Prostate gland (tissue), 2 donors: Measurements from ENCODE around the gene SELENOH. TPM values are rescaled to one million over a fixed set of nuclear protein-coding genes. Genes with fewer than 3 reads are reported as not detected.

Experiments used
- DNase-seq: peaks from one replicate; pipeline ENCODE4 v3.0.0-alpha.2; 2019; ENCODE audit warnings: low spot score
- H3K27ac ChIP-seq, 2 donors: fragments of 200-600 bp; sonication (generic); 2 replicates each; pipeline ENCODE4 v1.5.1; 2017 to 2019
- H3K27me3 ChIP-seq: fragments of 200-600 bp; sonication (generic); replicated peaks from 2 replicates; pipeline ENCODE4 v1.5.1; 2019; ENCODE audit not compliant: insufficient read depth
- H3K36me3 ChIP-seq, 2 donors: fragments of 200-600 bp; sonication (generic); 1 replicate in 1 of 2; 2 replicates in 1 of 2; pipeline versions ENCODE4 v1.5.1 to v1.8.1; 2017 to 2019
- H3K4me1 ChIP-seq: fragments of 200-600 bp; sonication (generic); replicated peaks from 2 replicates; pipeline ENCODE4 v1.5.1; 2019
- H3K4me3 ChIP-seq, 2 donors: fragments of 200-600 bp; sonication (generic); 2 replicates each; pipeline ENCODE4 v1.5.1; 2017 to 2019
- H3K9me3 ChIP-seq: fragments of 200-600 bp; sonication (generic); 2 replicates; pipeline ENCODE4 v1.5.1; 2017
- CTCF ChIP-seq, 4 experiments: fragments of 200-600 bp in 2 of 4; fragments of 450-650 bp in 2 of 4; sonication (generic) in 2 of 4; IDR thresholded peaks; 1 replicate in 3 of 4; 2 replicates in 1 of 4; pipeline ENCODE4 v1.5.1; 2016 to 2019; ENCODE audit warnings: antibody characterized with exemption in 4 of 4, mild to moderate bottlenecking in 2 of 4, moderate library complexity in 2 of 4
- POLR2A ChIP-seq: fragments of 450-650 bp; IDR thresholded peaks from one replicate; pipeline ENCODE4 v1.6.1; 2016; ENCODE audit warnings: antibody characterized with exemption, mild to moderate bottlenecking
- POLR2AphosphoS5 ChIP-seq: sonication (generic); formaldehyde crosslinking; IDR thresholded peaks from one replicate; pipeline ENCODE4 v1.6.1; 2017; ENCODE audit warnings: antibody characterized with exemption
- WGBS: methylation state at CpG from one replicate; pipeline ENCODE4 v1.1.5; 2018; 5-methylcytosine and 5-hydroxymethylcytosine counted together
- intact Hi-C: fragments of 100-400 bp; cut with DNase I; formaldehyde crosslinking; loops from one replicate; pipeline ENCODE4 v1.14.2; 2022
- total RNA-seq, 2 donors: library from RNA; depleted of rRNA; stranded (reverse); fragments of >200 nt; gene quantifications; one replicate each; pipeline ENCODE4 v1.1.0, GENCODE V29; 2016

Gene SELENOH
- total RNA-seq, 2 donors from 2014 or later = 181 to 334 TPM

GRCh38 chr11:57772562-57772961 is 31.3 kb downstream of the SELENOH start:
- peaks cover 16% of the 10 kb centered on the region for H3K4me1 ChIP-seq
- no peak for DNase-seq
- no peaks in the 10 kb centered on the region for H3K9me3 ChIP-seq
- H3K36me3 ChIP-seq = no peaks in the 10 kb centered on the region
- intact Hi-C loops = no loop called here
- peak overlapping the region in 1 of 2 donors; percentile 22 for H3K27ac ChIP-seq
- H3K4me3 ChIP-seq = no peak overlapping the region
- no peak for TF ChIP-seq POLR2A
- no peak for TF ChIP-seq CTCF (IDR thresholded peaks at IDR 0.05)
- TF ChIP-seq POLR2AphosphoS5 = no peak
- H3K27me3 ChIP-seq = no peaks in the 10 kb centered on the region
- 37% methylated on average over 4 of the region's 4 CpGs for WGBS

- H3K4me1 ChIP-seq = peaks cover 20% of the 10 kb centered on the region
- DNase-seq = no peak
Observed at GRCh38 chr11:57773026-57773598, 31.8 kb downstream of the SELENOH start.

GRCh38 chr11:57775491-57775890 is 34.2 kb downstream of the SELENOH start:
- intact Hi-C loops = no loop called here
- Histone ChIP-seq H3K9me3 (no peaks in the 10 kb centered on the region), H3K36me3 (no peaks in the 10 kb centered on the region), H3K27ac (peak overlapping the region; percentile 80 to 87), H3K27me3 (no peaks in the 10 kb centered on the region), H3K4me3 (no peak overlapping the region), H3K4me1 (peaks cover 36% of the 10 kb centered on the region)
- no peak for DNase-seq
- TF ChIP-seq CTCF (IDR thresholded peaks at IDR 0.05) (no peak), POLR2AphosphoS5 (no peak), POLR2A (no peak)
- WGBS = 39% methylated on average over 5 of the region's 5 CpGs

More at GRCh38 chr11:57773026-57773598, 31.8 kb downstream of the SELENOH start:
- 76% methylated on average over 5 of the region's 5 CpGs for WGBS
- Histone ChIP-seq H3K36me3 (no peaks in the 10 kb centered on the region), H3K27ac (peak overlapping the region in 1 of 2 donors; percentile 22), H3K27me3 (no peaks in the 10 kb centered on the region), H3K9me3 (no peaks in the 10 kb centered on the region), H3K4me3 (no peak overlapping the region)
- TF ChIP-seq POLR2A (no peak), POLR2AphosphoS5 (no peak), CTCF (IDR thresholded peaks at IDR 0.05) (no peak)
- intact Hi-C loops = no loop called here

DNA sequence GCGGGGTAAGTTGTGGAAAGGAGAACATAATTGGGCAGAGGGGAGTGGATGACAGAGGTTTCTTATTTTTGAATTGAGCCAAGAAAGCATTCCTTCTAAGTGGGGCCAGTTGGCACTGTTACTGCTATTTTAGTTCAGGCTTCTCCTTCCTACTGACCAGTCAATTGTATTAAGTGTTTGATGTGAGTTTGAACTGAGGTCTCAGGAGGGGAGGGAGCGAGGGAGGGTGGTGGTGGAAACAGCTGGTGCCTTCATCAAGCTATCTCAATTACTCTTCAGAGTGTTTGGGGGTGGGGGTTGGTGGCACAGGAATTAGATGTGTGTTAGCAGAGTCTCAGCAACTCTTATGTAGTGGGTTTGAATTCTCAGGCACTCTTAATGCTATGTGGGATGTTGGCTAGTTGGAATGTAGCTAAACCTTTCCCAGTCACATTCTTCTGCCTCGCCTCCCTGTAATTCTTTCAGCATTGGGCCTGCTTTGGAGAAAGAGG is 34.8 kb downstream of the SELENOH start:
- no peaks in the 10 kb centered on the region for H3K27me3 ChIP-seq
- H3K4me3 ChIP-seq = no peak overlapping the region
- TF ChIP-seq POLR2AphosphoS5 = no peak
- no peak for TF ChIP-seq CTCF (IDR thresholded peaks at IDR 0.05)
- TF ChIP-seq POLR2A = no peak
- no peaks in the 10 kb centered on the region for H3K9me3 ChIP-seq
- H3K36me3 ChIP-seq = no peaks in the 10 kb centered on the region
- H3K27ac ChIP-seq = peak overlapping the region; percentile 80 to 87
- DNase-seq = no peak
- WGBS = 54% methylated on average over 3 of the region's 3 CpGs
- intact Hi-C loops = no loop called here
- H3K4me1 ChIP-seq = peaks cover 42% of the 10 kb centered on the region

GRCh38 chr11:57776577-57777210 is 35.4 kb downstream of the SELENOH start:
- Histone ChIP-seq H3K4me3 (no peak overlapping the region), H3K4me1 (peaks cover 47% of the 10 kb centered on the region), H3K36me3 (no peaks in the 10 kb centered on the region), H3K9me3 (no peaks in the 10 kb centered on the region), H3K27ac (peak overlapping the region; percentile 80 to 87), H3K27me3 (no peaks in the 10 kb centered on the region)
- TF ChIP-seq CTCF (IDR thresholded peaks at IDR 0.05) = no peak
- TF ChIP-seq POLR2AphosphoS5 = no peak
- TF ChIP-seq POLR2A = no peak
- DNase-seq = no peak
- 12% methylated on average over 2 of the region's 2 CpGs for WGBS
- intact Hi-C loops = no loop called here
